Activated CD4-positive, CD25-positive, alpha-beta regulatory T cell treated with anti-CD3 and anti-CD28 coated beads, Interleukin-2, amount 50 U/mL, for 72 hours (primary cell): ENCODE results near the gene COL27A1.
"Not testable (repeated sequence)": the region's sequence is repeated elsewhere in the genome, so short reads cannot be mapped to it uniquely, and the experiment has no call there.

Experiments used
- DNase-seq: peaks from one replicate; pipeline ENCODE4 v3.0.0; 2021

COL27A1 gene

DNA sequence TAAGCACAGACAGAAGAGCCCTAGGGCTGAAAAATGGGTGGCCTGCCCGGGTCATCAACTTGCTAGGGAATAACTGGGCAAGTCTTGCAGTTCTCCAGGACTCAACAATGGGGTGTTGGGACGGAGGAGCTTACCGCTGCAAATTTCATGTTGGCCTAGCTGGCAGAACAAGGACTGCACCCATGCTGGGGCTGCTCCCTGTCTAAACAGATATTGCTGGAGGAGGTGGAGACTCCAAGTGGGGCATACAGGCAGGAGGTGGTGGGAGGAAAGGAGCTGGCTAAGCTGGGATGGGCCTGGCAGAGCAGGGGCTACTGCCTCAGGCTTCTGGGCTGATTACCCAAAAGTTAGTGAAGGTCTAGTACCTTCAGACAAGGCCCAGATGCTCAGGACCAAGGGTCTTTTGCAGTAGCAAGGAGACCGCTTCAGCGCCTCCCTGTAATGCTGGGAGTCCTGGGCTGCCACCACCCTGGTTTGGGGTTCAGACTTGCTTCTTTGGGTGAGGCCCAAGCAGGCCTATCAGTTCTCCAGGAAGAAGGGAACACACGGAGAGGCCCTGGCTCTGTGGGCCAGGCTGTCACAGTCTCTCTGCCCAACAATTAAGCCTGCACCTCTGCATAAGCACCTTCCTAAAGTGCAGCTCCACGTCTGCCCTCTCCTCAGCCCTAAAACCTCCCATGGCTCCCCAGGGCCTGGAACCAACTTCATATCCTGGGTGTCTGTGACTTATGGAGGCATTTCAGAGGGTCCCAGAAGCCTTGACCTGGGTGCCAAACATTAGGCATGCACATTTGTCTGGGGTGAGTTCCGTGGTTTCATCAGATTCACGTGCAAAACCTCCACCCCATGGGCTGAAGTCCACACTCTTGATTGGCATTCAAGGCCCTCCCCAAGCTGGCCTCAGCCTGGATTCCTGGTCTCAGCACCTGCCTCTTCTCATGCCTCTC, 32.0 kb upstream of the COL27A1 start:
- no peak for DNase-seq

DNA sequence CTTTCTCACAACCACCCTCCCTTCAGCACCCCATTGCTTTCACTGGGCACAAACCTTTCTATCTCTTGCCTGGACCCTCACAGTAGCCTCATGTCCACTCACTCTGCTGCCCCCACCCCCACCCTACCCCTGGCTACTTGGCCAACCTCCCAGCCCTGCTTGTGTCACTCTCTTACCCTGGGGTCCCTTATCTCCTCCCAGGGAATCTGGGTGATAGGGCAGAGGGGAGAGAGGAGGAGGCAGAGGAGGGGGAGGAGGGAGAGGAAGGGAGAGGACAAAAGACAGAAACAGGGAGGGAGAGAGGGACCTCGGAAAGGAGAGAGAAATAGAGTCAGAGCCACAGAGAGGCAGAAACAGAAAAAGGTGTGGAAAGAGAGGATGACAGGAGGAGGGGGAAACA, 31.2 kb upstream of the COL27A1 start:
- no peak for DNase-seq

DNA sequence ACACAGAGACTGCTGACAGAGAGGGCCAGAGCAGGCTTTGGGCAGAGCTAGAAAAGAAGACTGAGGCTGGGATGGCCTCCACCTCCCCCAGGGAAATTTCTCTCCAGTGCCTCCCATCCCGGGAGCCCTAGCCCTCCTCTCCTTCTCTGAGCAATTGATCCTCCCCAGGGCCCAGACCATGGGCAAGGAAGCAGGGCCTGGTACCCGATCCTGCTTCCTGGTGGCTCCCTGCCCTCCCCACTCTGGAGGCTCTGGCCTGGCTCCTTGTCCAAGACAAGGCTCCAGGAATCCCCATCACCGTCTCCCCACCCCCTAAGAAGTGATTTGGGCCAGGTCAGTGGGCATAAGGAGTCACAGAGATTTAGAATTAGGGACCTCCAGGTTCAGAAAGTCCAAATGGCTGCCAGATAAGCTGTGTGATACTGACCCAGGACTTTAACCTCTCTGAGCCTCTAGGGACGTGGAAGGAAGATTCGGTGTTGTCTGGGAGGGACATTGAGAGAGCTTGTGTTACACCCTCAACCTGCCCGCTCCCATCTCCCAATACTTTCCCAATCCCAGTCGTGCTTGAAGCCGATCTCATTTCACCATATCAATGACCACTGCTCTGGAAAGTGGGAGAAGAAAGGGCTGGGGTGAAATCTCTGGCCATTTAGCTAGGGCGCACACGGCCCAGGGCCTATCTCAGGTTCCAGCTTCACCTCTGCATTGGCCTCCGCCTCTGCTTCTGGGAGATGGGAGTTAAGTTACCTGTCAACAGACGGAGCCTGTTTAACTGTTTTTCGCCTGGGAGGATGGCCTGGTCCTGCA, 30.5 kb upstream of the COL27A1 start:
- no peak for DNase-seq

DNA sequence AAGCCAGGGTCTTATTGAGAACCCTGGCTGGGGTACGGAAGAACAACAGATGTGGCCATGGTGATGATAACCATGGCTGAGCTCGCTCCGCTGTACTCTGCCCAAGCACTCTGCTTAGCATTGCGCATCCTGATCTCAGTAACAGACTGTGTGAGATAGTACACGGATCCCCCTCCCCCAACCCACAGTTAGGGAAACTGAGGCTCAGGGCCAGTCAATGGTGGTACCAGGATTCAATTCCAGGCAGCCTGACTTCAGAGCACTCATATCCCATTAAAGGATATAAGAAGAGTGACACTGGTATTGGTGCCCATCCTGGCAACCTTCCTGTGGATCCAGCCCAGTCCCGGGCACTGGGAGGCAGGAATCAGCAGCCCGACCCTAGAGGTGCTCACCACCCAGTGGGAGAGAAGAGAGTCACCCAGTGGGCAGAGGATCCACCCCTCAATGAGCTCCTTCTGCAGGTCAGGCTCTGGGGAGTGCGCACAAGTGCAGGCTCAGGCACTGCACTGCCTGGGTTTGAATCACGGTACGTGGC, 29.8 kb upstream of the COL27A1 start:
- DNase-seq: no peak

DNA sequence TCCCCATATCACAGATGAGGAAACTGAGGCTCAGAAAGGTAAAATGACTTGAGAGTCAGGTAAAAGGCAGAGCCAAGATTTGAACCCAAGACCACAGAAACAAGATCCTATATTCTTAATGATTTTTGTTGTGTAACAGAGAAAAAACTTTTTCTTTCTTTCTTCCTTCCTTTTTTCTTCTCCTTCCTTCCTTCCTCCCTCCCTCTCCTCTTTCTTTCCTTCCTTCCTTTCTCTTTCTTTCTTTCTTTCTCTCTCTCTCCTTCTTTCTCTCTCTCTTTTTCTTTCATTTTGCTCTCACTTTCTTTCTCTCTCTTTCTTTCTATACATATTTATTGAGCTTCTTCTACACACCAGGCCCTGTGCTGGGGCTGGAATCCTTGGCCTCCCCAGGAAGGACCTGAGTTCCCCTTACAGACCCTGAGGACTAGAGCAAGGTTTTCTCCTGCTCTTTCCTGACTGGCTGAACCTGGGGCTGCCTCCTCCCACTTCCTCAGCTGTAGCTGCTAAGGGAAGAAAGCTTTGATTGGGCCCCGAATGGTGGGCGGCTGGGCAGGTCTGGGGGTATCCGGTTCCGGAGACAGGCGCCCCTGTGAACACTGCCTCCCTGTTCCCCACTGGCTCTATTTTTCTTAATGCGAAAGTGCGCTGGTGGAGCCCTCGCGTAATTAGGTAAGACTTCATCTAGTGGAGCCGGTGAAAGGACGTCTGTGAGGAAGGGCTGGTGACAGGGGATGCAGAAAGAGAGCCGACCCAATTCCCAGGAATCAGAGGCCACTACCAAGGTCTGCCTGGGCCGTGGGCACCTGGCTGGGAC, 28.9 kb upstream of the COL27A1 start:
- no peak for DNase-seq

DNA sequence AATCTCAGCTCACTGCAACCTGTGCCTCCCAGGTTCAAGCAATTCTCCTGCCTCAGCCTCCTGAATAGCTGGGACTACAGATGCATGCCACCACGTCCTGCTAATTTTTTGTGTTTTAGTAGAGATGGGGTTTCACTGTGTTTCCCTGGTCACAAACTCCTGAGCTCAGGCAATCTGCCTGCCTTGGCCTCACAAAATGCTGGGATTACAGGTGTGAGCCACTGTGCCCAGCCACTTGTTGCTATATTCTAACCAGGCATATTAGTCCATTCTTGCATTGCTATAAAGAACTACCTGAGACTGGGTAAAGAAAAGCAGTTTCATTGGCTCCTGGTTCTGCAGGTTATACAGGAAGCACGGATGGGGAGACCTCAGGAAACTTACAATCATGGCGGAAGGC, 26.6 kb upstream of the COL27A1 start:
- not testable (repeated sequence) for DNase-seq

DNA sequence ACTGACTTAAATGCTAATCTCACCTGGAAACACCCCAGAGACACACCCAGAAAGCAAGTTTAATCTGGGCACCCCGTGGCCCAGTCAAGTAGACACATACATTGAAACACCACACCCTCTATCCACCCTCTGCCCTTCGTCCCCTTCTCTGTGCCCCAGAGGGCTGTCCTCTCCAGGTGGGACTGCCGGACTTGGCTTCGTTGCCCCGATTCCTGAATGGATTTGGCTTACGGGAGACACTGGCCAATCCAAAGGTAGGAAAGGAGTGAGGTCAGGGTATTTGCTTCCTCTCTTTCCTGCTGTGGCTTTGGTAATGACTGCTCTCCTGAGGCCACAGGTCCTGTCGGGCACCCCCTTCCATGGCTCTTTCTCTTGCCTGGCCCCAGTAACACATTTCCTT, 25.2 kb upstream of the COL27A1 start:
- DNase-seq: no peak

DNA sequence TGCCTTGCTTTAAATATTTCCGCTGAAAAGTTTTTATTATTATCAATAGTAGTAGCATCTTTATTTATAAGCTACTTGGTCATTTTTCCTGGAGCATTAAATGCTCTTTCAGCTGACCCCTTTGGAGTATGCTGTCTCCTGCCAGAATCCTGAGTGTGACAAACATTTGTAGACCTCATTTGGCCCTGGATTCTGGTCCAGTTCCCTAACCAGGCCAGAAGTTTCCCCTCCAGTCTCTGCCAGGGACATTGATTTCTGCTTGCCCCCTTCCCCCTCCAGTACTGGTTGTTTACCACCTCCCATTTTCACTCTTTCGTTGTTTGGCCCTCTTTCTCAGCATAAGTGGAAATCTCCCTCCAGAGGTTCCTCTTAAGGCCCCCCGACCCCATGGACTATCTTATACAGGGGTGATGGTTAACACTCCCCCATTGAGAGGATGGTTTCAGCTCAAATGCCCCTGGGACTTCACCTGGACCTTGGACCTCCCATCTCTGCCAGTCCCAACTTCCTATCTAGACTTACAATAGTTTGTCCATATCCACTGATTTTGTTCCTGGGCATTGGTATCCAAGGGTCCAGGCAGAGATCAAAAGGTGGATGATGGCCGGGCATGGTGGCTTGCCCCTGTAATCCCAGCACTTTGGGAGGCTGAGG, 24.6 kb upstream of the COL27A1 start:
- no peak for DNase-seq

DNA sequence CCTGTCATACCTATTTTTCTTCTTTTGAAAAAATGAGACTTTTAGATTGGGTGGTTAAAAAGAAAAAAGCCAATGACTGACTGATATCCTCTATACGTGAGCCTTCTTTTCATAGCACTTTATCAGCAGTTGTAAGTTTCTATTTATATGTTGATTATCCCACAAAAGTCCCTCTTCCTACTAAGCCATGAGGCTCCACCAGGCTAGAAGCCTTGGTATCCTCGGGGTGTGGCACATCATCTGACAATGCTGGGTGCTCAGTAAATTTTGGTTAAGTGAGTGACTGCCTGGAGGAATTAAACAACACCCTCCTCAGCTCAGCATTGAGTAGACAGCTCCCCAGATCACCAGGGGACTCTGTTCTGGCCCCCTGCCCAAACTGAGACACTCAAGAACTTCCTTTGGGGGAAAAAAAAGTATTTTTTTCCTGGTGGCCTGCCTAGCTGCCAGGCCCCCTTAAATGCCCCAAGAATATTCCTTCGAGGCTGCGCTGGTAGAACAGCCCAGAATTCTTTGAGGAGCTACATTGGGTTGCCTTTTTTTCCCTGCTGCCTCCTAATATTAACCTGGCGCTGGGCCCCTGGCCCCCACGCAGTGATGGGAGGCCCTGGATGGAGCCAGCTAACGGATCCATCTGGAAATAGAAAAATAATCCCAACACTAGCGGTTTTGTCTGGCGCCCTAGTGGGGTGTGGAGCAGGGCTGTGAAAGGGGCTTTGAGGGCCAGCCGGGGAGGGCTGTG, 23.4 kb upstream of the COL27A1 start:
- no peak for DNase-seq

DNA sequence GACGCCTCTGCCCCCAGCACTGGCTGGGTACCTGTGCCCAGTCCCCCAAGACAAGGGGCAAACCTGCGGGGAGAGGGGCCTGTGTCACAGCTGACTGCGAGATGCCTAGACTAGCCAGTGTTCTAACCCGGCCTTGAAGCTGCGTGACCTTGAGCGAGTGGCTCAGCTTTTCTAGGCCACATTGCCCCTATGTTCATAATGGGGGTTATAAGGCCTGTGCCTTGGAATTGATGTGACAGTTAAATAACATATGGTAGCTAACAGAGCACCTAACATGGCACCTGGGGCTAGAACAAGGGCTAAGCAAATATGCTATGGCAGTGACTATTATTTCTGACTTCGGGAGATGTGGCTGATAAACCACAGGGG, 22.8 kb upstream of the COL27A1 start:
- no peak for DNase-seq

DNA sequence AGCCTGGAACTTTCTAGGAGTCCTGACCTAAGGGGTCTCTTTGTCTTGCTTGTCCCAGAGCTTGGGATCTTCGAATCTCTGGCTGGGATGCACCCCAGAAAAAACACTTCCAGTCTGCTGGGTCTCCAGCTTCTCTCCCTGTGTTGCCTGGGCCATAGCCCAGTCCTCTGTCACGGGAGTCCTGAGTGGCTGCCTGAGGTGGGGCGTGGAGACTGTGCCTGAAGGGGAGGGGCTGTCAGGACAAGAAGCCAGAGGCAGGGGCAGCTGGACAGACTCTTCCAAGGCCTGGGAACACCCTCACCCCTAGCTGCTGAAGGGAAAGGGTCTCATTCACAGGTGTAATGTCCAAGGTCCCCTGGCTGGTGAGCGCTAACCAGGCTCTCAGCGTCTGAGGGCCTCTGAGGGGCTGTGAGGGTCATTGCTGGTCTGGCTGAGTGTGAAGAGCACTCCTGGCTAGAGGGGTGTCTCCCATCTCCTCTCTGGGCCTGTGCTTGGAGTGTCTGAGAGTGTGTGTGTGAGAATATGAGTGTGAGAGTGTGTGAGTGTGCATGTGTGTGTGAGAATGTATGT, 20.4 kb upstream of the COL27A1 start:
- DNase-seq: no peak

DNA sequence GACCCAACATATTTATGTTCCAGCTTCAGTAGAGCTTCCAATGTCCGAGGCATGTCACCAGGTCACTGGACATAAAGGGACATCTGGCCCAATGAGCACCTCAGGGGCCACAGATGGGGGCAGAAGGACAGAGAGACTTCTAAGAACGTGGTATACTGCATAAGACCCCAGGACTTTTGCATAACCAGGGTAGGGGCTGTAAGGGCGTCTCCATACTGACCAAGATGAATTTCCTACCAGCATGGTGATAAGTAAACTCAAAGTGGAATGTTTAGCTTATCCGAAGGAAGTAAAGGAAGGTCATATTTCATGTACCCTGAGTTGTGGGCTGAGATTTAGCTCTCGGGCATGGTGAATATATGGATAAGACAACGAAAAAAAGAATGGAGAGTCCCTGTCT, 17.5 kb upstream of the COL27A1 start:
- no peak for DNase-seq

DNA sequence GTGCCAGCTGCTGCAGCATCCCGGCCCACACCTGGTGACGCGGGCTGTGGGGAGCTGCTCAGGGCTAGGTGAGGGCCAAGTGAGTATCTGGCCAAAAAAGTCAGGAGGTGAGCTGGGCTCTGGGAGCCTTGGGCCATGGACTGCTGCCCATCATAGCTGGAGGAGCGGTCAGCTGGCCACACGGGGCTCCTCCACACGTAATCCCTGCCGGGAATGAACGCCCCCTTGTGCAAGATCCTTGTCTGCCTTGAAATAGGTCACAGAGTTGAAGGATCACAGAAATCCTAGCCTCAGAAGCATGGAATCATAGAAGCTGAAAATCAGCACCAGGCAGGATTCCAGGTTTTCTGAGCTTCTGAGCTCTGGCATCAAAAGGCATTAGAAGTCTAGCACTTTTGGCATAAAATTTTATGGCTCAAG, 16.8 kb upstream of the COL27A1 start:
- DNase-seq: no peak

DNA sequence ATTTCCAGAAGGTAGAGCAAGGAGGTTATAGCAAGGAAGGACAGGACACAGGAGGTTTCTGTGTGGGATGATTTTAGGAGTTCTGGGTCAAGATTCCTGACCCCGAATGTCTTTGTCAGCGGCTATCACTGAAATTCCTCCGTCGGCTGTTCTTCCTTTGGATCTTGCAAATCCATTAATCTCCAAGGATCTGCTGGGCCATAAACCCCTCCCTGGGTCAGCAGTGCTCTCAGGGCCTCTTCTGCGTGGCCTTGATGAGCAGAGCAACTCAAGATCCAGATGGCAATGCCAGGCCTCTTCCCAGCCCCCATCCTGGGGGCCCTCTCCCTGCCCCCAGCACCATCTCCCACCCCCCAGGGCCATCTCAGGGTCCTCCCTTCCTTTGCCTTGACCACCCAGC, 16.3 kb upstream of the COL27A1 start:
- DNase-seq: no peak

DNA sequence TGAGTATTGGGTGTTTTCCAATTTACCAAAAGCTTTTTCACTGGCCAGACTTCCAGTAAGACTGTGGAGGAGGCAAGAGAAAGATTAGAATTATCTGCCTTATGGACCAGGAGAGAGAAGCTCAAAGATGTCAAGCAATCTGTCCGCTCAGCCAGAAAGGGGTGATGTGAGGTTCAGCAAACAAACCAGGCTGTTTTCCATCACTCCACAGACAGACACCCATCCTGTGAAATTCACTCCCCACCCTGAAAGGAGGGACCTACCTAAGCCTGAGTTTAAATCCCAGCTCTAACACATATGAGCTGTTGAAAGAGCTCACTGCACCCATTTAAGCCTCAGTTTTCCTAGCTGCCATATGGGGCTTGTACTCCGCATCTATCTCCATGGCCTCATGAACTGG, 14.9 kb upstream of the COL27A1 start:
- no peak for DNase-seq

DNA sequence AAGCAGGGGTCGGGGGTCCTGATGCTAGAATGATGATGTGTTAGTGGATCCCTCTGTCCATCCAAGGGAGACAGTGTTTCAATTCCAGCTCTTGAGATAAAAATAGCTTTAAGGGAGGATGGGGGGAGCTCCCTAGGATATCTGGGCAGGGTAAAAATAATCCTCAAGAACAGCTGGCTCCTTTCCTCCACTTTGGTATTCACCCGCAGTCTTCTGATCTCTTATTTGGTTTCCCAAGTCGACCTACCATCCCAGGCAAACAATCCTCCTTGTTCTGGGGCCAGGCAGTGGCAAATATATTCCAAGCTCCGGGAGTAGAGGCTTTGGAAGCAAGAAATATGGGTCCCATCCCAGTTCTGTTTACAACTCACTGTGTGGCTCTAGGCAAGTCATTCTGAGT, 14.5 kb upstream of the COL27A1 start:
- DNase-seq: no peak

DNA sequence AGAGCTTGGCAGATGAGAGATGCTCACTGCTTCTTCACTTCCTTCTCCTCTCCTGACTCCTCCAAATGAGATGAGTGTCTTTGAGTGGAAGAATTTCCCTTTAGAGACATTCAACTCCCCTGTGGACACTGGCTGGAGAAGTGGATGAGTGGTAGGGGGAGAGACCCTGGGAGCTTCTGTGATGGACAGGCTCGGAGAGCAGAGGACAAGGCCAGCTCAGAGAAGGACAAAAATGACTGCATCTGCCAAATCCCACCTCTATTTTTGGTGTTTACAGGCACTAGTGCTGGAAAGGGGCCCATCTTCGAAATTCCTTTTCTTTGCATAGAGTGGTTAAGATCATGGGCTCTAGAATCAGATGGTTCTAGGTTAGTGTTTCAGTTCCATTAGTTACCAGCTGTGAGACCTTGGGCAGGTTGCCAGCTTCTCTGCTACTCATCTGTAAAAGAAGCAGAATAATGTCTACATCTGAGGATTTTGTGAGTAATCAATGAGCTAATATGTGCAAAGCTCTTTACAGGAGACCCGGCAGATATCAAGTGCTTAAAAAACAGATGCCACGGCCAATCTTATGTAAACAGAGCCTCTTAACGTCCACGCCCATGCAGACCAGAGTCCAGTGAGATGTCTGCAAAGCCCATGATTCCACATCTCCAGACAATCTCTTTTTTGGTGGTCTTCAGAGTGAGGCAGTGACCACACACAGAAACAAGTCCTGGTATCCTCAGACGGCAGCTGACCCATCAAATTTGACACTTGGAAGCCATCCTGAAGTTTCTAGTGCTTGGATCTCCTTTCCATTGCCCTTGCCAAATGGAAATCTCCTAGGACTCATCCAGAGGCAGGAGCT, 13.6 kb upstream of the COL27A1 start:
- DNase-seq: no peak

DNA sequence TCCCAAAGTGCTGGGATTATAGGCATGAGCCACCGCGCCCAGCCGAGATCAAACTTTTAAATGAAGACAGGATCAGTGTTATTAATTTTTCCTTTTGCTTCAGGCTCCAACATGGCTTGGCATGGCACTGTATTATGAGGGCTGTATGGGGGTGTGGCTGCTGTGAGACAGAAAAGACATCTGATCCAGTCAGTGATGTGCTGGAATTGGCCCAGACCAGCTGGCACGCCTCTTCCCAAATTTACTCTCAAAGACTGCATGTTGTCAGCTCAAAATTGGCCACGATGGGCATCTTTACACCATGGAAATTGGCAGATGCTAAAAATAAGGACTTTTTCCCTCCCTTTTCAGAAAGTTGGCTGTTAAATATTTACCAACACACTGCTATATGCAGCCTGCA, 12.1 kb upstream of the COL27A1 start:
- DNase-seq: no peak

DNA sequence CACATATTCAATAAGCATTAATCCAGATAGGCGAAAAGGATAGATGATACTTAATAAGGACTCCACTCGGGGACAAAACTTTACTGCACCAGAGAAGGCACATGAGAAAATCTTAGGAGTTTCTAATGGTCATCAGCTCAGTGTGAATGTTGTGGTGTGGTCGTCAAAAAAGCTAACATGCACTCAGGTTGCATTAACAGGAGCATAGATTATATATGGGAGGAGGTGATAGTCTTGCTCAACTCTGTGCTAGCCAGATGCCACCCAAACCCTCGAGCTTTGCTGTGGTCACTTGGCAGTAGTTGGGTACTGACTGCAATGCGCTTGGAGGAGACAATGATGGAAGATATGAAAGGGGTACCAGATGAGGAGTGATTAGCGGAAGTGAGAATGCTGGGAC, 8.6 kb upstream of the COL27A1 start:
- DNase-seq: no peak

DNA sequence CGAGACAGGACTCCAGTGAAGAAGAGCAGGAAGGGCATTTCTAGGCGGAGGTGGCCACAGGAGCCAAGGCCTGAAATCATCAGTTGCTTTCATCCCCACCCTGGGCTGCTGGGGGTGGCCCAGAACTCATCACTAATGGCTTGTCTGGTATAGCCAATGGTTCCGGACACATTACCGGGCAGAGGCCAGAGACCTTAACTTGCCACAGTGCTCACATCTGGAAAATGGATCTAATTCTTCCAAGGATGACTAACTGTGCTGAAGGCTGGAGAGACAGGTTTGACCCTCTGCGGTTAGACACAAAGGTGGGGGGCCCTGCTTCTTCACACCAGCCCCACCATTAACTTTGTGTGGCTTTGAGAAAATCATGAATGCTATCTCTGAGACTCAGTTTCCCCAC, 6.2 kb upstream of the COL27A1 start:
- no peak for DNase-seq
